ENCODE results near the gene SFI1. TPM values are rescaled to one million over a fixed set of nuclear protein-coding genes. Genes with fewer than 3 reads are reported as not detected.

The SFI1 gene
- polyA plus RNA-seq, 1 donor (not counting 4 experiments of a cell fraction or from before 2014, with no cell fraction given) = 10.7 TPM

DNA sequence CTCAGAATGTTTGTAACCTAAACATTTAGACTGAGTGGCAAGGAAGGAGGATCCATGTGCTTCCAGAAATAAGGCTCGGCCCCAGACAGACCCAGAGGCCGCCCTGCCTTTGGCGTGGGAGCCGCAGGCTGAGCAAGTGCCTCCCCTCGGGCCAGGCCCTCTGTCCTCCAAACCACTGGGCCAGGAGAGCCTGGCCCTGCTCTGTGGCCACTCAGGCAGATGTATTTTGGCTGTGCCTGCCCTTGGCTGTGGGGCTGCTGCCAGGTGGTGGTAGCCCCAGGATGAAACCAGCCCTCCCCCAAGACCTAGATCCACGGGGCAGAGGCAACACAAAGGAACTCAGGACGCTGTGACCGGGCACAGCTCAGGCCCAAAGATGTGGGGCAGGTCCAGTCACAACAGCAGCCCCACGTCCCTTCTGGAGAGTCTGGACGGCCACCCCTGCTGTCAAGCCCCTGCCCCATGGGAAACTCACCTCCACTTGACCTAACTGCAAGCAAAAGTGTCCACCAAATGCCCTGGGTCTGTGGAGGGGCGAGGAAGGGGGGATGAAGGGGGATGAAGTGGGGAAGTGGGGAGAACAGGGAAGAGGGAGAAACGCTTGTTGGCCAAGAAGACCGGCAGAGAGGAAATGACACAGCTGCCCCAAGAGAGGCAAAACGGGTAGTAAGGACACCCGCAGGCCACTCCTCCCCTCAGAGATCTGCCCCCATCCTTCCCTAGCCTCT lies 141.7 kb downstream of the SFI1 start:
- no peak for FAIRE-seq
- dilution Hi-C loops (cut with MboI; ENCODE audit: extremely low pct_ligation_motif_present, low sequenced_read_pairs) = no loop called here
- TF ChIP-seq, protein P1, sequence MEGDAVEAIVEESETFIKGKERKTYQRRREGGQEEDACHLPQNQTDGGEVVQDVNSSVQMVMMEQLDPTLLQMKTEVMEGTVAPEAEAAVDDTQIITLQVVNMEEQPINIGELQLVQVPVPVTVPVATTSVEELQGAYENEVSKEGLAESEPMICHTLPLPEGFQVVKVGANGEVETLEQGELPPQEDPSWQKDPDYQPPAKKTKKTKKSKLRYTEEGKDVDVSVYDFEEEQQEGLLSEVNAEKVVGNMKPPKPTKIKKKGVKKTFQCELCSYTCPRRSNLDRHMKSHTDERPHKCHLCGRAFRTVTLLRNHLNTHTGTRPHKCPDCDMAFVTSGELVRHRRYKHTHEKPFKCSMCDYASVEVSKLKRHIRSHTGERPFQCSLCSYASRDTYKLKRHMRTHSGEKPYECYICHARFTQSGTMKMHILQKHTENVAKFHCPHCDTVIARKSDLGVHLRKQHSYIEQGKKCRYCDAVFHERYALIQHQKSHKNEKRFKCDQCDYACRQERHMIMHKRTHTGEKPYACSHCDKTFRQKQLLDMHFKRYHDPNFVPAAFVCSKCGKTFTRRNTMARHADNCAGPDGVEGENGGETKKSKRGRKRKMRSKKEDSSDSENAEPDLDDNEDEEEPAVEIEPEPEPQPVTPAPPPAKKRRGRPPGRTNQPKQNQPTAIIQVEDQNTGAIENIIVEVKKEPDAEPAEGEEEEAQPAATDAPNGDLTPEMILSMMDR (optimal IDR thresholded peaks at IDR 0.05 in 1 of 3, IDR thresholded peaks at IDR 0.05 in 1 of 3, conservative IDR thresholded peaks at IDR 0.05 in 1 of 3; ENCODE audit: extremely low read depth in 1 of 3, insufficient read depth in 2 of 3, low read length in 3 of 3) = no peak
- no peak for TF ChIP-seq EZH2 (IDR thresholded peaks at IDR 0.05; ENCODE audit: low read length)
- Histone ChIP-seq H2AFZ (ENCODE audit: control insufficient read depth, low read length) (no peak overlapping the region), H3K4me2 (ENCODE audit: control insufficient read depth, extremely low read depth, insufficient read depth, low read depth, low read length) (no peak overlapping the region), H3K27me3 (ENCODE audit: control insufficient read depth, extremely low read depth, insufficient read depth, low read length) (no peaks in the 10 kb centered on the region), H3K9me3 (ENCODE audit: control insufficient read depth, low read depth, low read length) (no peaks in the 10 kb centered on the region), H3K79me2 (ENCODE audit: control insufficient read depth, insufficient read depth, low read length) (peaks cover 87% of the 10 kb centered on the region), H3K36me3 (ENCODE audit: control insufficient read depth in 2 of 2, extremely low read depth in 1 of 2, insufficient read depth in 2 of 2, low read length in 2 of 2) (peaks cover 5 to 11% of the 10 kb centered on the region in 2 experiments), H3K9ac (ENCODE audit: control insufficient read depth, extremely low read depth, insufficient read depth, low read length) (no peak overlapping the region), H3K9me1 (ENCODE audit: control insufficient read depth, extremely low read depth, insufficient read depth, low read length) (no peaks in the 10 kb centered on the region), H3K27ac (ENCODE audit: control insufficient read depth, insufficient read depth, low read length) (no peak overlapping the region), H4K20me1 (ENCODE audit: control insufficient read depth, extremely low read depth, insufficient read depth, low read length) (peaks cover 12% of the 10 kb centered on the region), H3K4me1 (ENCODE audit: control insufficient read depth, extremely low read depth, insufficient read depth, low read length) (peaks cover 3% of the 10 kb centered on the region), H3K4me3 (ENCODE audit: control insufficient read depth in 2 of 3, extremely low read depth in 1 of 3, insufficient read depth in 2 of 3, low read depth in 1 of 3, low read length in 3 of 3) (no peak overlapping the region)
- DNase-seq (ENCODE audit: low read depth, low spot score) = no peak

DNA sequence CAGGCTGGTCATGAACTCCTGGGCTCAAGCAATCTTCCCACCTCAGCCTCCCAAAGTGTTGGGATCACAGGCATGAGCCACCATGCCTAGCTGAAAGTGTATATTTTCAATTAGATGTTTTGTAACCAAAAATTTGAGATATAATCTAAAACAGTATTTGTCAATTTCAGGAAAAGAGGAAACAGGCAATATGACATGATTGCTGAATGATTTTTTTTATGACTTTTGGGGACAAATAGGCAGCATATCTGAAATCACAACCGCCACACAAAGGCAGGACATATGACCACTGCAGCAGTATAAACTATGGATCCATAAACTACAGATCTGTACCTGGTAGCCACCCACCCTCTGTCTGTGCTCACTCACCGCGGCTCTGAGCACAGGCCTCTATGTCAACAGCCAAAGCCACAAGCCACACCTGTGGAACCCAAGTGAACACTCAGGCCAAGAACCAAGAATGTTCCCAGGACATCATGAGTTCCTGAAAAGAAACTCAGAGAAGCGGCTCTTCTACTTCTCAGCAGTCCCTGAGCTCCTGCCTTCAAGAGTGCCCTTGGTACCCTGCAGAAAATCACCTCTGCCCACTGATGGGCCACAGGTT lies 143.2 kb downstream of the SFI1 start:
- peaks cover 6 to 13% of the 10 kb centered on the region in 2 experiments for H3K36me3 ChIP-seq (ENCODE audit: control insufficient read depth in 2 of 2, extremely low read depth in 1 of 2, insufficient read depth in 2 of 2, low read length in 2 of 2)
- H3K79me2 ChIP-seq (ENCODE audit: control insufficient read depth, insufficient read depth, low read length) = peaks cover 86% of the 10 kb centered on the region
- H3K9ac ChIP-seq (ENCODE audit: control insufficient read depth, extremely low read depth, insufficient read depth, low read length) = no peak overlapping the region
- H3K27ac ChIP-seq (ENCODE audit: control insufficient read depth, insufficient read depth, low read length) = no peak overlapping the region
- no peaks in the 10 kb centered on the region for H3K9me1 ChIP-seq (ENCODE audit: control insufficient read depth, extremely low read depth, insufficient read depth, low read length)
- no peaks in the 10 kb centered on the region for H3K4me1 ChIP-seq (ENCODE audit: control insufficient read depth, extremely low read depth, insufficient read depth, low read length)
- peaks cover 3% of the 10 kb centered on the region for H4K20me1 ChIP-seq (ENCODE audit: control insufficient read depth, extremely low read depth, insufficient read depth, low read length)
- no peak overlapping the region for H3K4me2 ChIP-seq (ENCODE audit: control insufficient read depth, extremely low read depth, insufficient read depth, low read depth, low read length)
- no peaks in the 10 kb centered on the region for H3K9me3 ChIP-seq (ENCODE audit: control insufficient read depth, low read depth, low read length)
- no peak for TF ChIP-seq EZH2 (IDR thresholded peaks at IDR 0.05; ENCODE audit: low read length)
- TF ChIP-seq, protein P1 (optimal IDR thresholded peaks at IDR 0.05 in 1 of 3, IDR thresholded peaks at IDR 0.05 in 1 of 3, conservative IDR thresholded peaks at IDR 0.05 in 1 of 3; ENCODE audit: extremely low read depth in 1 of 3, insufficient read depth in 2 of 3, low read length in 3 of 3) = no peak
- FAIRE-seq = no peak
- no peak for DNase-seq (ENCODE audit: low read depth, low spot score)
- dilution Hi-C loops (cut with MboI; ENCODE audit: extremely low pct_ligation_motif_present, low sequenced_read_pairs) = no loop called here
- H2AFZ ChIP-seq (ENCODE audit: control insufficient read depth, low read length) = no peak overlapping the region
- H3K27me3 ChIP-seq (ENCODE audit: control insufficient read depth, extremely low read depth, insufficient read depth, low read length) = no peaks in the 10 kb centered on the region
- no peak overlapping the region for H3K4me3 ChIP-seq (ENCODE audit: control insufficient read depth in 2 of 3, extremely low read depth in 1 of 3, insufficient read depth in 2 of 3, low read depth in 1 of 3, low read length in 3 of 3)
